Suprapubic skin (tissue), 4 donors: Measurements from ENCODE around the gene C16orf82. TPM values are rescaled to one million over a fixed set of nuclear protein-coding genes. Genes with fewer than 3 reads are reported as not detected.

Experiments
- DNase-seq, 2 donors: peaks; one replicate each; pipeline ENCODE4 v3.0.0-alpha.2; 2019; ENCODE audit warnings: low spot score in 2 of 2
- H3K27ac ChIP-seq: fragments of 200-600 bp; sonication (generic); one replicate; pipeline ENCODE4 v1.5.1; 2019
- H3K27me3 ChIP-seq: fragments of 200-600 bp; sonication (generic); one replicate; pipeline ENCODE4 v1.5.1; 2019
- H3K36me3 ChIP-seq: fragments of 200-600 bp; sonication (generic); one replicate; pipeline ENCODE4 v1.5.1; 2019
- H3K4me1 ChIP-seq: fragments of 200-600 bp; sonication (generic); one replicate; pipeline ENCODE4 v1.5.1; 2019
- H3K4me3 ChIP-seq: fragments of 200-600 bp; sonication (generic); one replicate; pipeline ENCODE4 v1.5.1; 2019; ENCODE audit warnings: mild to moderate bottlenecking
- H3K9me3 ChIP-seq: fragments of 200-600 bp; sonication (generic); one replicate; pipeline ENCODE4 v1.5.1; 2019
- EP300 ChIP-seq: sonication (generic); formaldehyde crosslinking; IDR thresholded peaks from one replicate; pipeline ENCODE4 v1.6.1; 2017; ENCODE audit warnings: antibody characterized with exemption
- POLR2A ChIP-seq, 2 donors: fragments of 450-650 bp; IDR thresholded peaks; one replicate each; pipeline ENCODE4 v1.6.1; 2017; ENCODE audit warnings: antibody characterized with exemption in 2 of 2, mild to moderate bottlenecking in 2 of 2, moderate library complexity in 2 of 2
- POLR2AphosphoS5 ChIP-seq, 3 donors: sonication (generic); formaldehyde crosslinking; IDR thresholded peaks; one replicate each; pipeline ENCODE4 v1.6.1; 2017; ENCODE audit warnings: antibody characterized with exemption in 3 of 3
- WGBS: methylation state at CpG from one replicate; pipeline ENCODE4 v1.1.5; 2018; 5-methylcytosine and 5-hydroxymethylcytosine counted together
- total RNA-seq, 4 donors: library from RNA; depleted of rRNA; stranded (reverse); fragments of >200 nt; gene quantifications; one replicate each; pipeline ENCODE4 v1.1.0, GENCODE V29; 2016
- TF ChIP-seq, protein P1 (sequence below), 2 donors: fragments of 200-600 bp in 1 of 2; fragments of 450-650 bp in 1 of 2; sonication (generic) in 1 of 2; IDR thresholded peaks; one replicate each; pipeline ENCODE4 v1.5.1; 2016 to 2019; ENCODE audit warnings: antibody characterized with exemption in 2 of 2, mild to moderate bottlenecking in 1 of 2, moderate library complexity in 1 of 2

The C16orf82 gene
- total RNA-seq, 4 donors from 2014 or later = not detected

DNA sequence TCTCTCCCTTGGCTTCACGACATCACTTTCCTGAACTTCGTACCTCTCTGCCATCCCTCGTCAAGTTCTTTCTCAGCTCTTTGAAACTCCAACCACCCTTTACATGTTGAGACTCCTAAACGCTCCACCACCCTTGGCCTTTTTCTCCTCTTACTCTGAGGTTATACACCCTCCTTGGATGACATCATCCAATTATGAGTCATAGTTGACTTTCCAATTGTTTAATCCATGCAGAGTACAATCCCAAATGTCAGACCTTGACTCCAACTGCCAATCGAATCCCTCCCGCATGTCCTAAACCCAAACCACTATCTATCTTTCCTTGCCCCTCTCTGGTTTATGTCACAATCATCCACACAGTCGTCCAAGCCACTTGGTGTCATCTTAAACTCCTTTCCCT lies 18.4 kb upstream of the C16orf82 start:
- Histone ChIP-seq H3K27ac (no peak overlapping the region), H3K27me3 (peaks cover 2% of the 10 kb centered on the region), H3K4me1 (no peaks in the 10 kb centered on the region), H3K9me3 (no peaks in the 10 kb centered on the region), H3K36me3 (no peaks in the 10 kb centered on the region), H3K4me3 (no peak overlapping the region)
- TF ChIP-seq EP300 (no peak), POLR2A (IDR thresholded peaks at IDR 0.05) (no peak), POLR2AphosphoS5 (IDR thresholded peaks at IDR 0.05) (no peak)
- TF ChIP-seq, protein P1, sequence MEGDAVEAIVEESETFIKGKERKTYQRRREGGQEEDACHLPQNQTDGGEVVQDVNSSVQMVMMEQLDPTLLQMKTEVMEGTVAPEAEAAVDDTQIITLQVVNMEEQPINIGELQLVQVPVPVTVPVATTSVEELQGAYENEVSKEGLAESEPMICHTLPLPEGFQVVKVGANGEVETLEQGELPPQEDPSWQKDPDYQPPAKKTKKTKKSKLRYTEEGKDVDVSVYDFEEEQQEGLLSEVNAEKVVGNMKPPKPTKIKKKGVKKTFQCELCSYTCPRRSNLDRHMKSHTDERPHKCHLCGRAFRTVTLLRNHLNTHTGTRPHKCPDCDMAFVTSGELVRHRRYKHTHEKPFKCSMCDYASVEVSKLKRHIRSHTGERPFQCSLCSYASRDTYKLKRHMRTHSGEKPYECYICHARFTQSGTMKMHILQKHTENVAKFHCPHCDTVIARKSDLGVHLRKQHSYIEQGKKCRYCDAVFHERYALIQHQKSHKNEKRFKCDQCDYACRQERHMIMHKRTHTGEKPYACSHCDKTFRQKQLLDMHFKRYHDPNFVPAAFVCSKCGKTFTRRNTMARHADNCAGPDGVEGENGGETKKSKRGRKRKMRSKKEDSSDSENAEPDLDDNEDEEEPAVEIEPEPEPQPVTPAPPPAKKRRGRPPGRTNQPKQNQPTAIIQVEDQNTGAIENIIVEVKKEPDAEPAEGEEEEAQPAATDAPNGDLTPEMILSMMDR (IDR thresholded peaks at IDR 0.05) = no peak
- 72% methylated on average over 7 of the region's 7 CpGs for WGBS
- no peak for DNase-seq

DNA sequence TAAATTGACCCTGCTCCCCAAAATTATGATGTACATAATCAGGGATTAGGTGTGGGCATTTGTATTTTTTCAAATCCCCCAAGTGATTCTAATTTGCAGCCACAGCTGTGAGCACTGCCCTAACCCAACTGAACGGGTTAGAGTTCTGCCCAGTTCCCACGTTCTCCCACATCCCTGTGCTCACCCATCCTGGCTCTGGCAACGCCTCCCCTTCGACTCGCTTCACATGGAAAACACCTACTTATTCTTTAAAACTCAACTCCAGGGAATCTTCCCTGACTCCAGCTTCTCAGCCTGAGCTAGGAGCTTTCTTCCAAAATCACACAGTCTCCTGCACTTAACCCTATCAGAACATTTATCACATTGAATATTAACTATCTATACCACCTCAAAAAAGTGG lies 17.6 kb upstream of the C16orf82 start:
- H3K27me3 ChIP-seq = peaks cover 2% of the 10 kb centered on the region
- 73% methylated on average over 5 of the region's 5 CpGs for WGBS
- TF ChIP-seq, protein P1 (IDR thresholded peaks at IDR 0.05) = no peak
- TF ChIP-seq EP300 (no peak), POLR2AphosphoS5 (IDR thresholded peaks at IDR 0.05) (no peak), POLR2A (IDR thresholded peaks at IDR 0.05) (no peak)

DNA sequence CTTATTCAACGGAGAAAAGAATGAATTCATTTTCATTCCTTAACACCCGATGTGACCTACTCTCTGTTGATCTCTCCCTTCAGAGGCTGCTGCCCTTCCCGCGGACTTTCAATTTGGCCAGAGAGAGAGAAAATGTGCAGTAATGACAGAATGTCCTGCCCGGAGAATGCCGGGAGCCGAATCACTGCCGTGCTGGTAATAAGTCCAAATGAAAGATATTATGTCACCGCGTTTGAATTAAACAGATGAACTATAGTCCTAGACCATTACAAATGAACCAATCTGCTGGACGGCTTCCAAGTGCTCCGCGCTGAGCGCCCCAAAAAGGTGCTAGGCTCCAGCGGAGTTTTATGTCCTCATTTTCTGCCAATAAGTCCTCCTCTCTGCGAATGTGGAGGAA lies 14.7 kb upstream of the C16orf82 start:
- Histone ChIP-seq H3K4me1 (no peaks in the 10 kb centered on the region), H3K36me3 (no peaks in the 10 kb centered on the region), H3K27me3 (peaks cover 2% of the 10 kb centered on the region), H3K27ac (no peak overlapping the region), H3K4me3 (no peak overlapping the region), H3K9me3 (no peaks in the 10 kb centered on the region)
- TF ChIP-seq POLR2A (IDR thresholded peaks at IDR 0.05) (no peak), POLR2AphosphoS5 (IDR thresholded peaks at IDR 0.05) (no peak), EP300 (no peak)
- TF ChIP-seq, protein P1 (IDR thresholded peaks at IDR 0.05) = no peak
- WGBS = 79% methylated on average over 16 of the region's 16 CpGs
- DNase-seq = no peak

More for the DNA sequence above, 17.6 kb upstream of the C16orf82 start:
- no peak for DNase-seq
- Histone ChIP-seq H3K4me1 (no peaks in the 10 kb centered on the region), H3K4me3 (no peak overlapping the region), H3K9me3 (no peaks in the 10 kb centered on the region), H3K36me3 (no peaks in the 10 kb centered on the region), H3K27ac (no peak overlapping the region)

DNA sequence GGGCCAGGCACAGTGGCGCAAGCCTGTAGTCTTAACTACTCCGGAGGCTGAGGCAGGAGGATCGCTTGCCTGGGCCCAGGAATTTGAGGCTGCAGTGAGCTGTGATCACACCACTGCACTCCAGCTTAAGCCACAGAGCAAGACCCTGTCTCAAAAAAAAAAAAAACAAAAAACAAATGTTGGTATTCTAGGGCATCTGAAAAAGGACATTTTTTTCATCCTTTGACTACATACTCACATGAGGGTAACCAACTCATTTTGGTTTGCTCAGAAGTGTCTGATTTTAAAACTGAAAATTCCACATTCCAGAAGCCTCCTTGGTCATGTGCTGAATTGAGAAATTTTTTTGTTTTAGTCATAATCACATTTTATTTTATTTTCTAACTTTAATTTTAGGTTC lies 12.7 kb upstream of the C16orf82 start:
- Histone ChIP-seq H3K27ac (no peak overlapping the region), H3K4me3 (no peak overlapping the region), H3K27me3 (no peaks in the 10 kb centered on the region), H3K9me3 (no peaks in the 10 kb centered on the region), H3K36me3 (no peaks in the 10 kb centered on the region), H3K4me1 (no peaks in the 10 kb centered on the region)
- DNase-seq = no peak
- no peak for TF ChIP-seq POLR2A (IDR thresholded peaks at IDR 0.05)
- TF ChIP-seq, protein P1 (IDR thresholded peaks at IDR 0.05) = no peak
- no peak for TF ChIP-seq POLR2AphosphoS5 (IDR thresholded peaks at IDR 0.05)
- TF ChIP-seq EP300 = no peak
- 90% methylated on average over 3 of the region's 3 CpGs for WGBS

DNA sequence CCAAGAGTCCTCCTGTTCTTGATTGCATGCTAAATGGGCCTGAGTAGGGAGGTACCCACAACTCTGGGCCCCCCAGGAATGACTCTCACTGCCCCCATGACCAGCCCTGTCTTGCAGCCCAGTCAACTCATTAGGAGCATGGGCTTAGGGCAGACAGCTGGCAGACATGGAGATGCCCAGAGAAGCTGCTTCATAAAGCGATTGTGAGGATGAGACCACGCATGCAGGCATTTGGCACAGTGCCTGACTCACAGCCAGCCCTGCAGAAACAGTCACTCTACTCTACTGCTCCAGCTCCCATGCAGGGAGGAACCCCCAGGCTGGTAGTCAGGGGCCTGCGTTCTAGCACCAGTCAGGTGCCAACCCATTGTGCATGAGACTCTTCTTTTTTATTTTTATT lies 8.4 kb upstream of the C16orf82 start:
- TF ChIP-seq POLR2AphosphoS5 (IDR thresholded peaks at IDR 0.05) (no peak), EP300 (no peak), POLR2A (IDR thresholded peaks at IDR 0.05) (no peak)
- TF ChIP-seq, protein P1 (IDR thresholded peaks at IDR 0.05) = no peak
- WGBS = 54% methylated on average over 3 of the region's 3 CpGs
- Histone ChIP-seq H3K9me3 (no peaks in the 10 kb centered on the region), H3K27me3 (no peaks in the 10 kb centered on the region), H3K36me3 (no peaks in the 10 kb centered on the region), H3K4me1 (no peaks in the 10 kb centered on the region), H3K4me3 (no peak overlapping the region), H3K27ac (no peak overlapping the region)
- no peak for DNase-seq
